K562 (cell line): ENCODE measurements around the gene POLK. TPM values are rescaled to one million over a fixed set of nuclear protein-coding genes. Genes with fewer than 3 reads are reported as not detected.

ENCODE experiments used
- BDP1 ChIP-seq: IDR thresholded peaks from 3 replicates; pipeline ENCODE4 v1.6.1; 2011; ENCODE audit not compliant: insufficient read length, insufficient read depth
- CHD2 ChIP-seq: IDR thresholded peaks from 2 replicates; pipeline ENCODE4 v1.6.1; 2011; ENCODE audit warnings: low read depth, low read length
- DMBX1 ChIP-seq: fragments of 250-450 bp; sonication (Bioruptor Pico); IDR thresholded peaks from 2 replicates; pipeline ENCODE4 v1.8.0; 2022; ENCODE audit warnings: inconsistent platforms, mild to moderate bottlenecking, moderate library complexity, borderline replicate concordance
- GABPB1 ChIP-seq: sonication (generic); formaldehyde crosslinking; IDR thresholded peaks from 2 replicates; pipeline ENCODE4 v1.8.0; 2022; ENCODE audit warnings: mild to moderate bottlenecking, missing genetic modification reagents
- HEY1 ChIP-seq: fragments of 250-450 bp; sonication (Bioruptor Pico); IDR thresholded peaks from 2 replicates; pipeline ENCODE4 v1.5.0; 2020; ENCODE audit warnings: mild to moderate bottlenecking, moderate library complexity, borderline replicate concordance
- HMBOX1 ChIP-seq: sonication (generic); IDR thresholded peaks from 2 replicates; pipeline ENCODE4 v1.6.1; 2016
- NCOA1 ChIP-seq: fragments of 450-650 bp; IDR thresholded peaks from 2 replicates; pipeline ENCODE4 v1.6.1; 2016; ENCODE audit warnings: low read depth
- NRF1 ChIP-seq, 2 experiments: fragments of 450-650 bp; IDR thresholded peaks in 1 of 2; conservative IDR thresholded peaks in 1 of 2; 2 replicates each; pipeline ENCODE4 v1.6.1; 2014; ENCODE audit warnings: mild to moderate bottlenecking in 2 of 2
- POLR3A ChIP-seq: IDR thresholded peaks from 2 replicates; pipeline ENCODE4 v1.6.1; 2011; ENCODE audit warnings: borderline replicate concordance, mild to moderate bottlenecking, moderate library complexity; ENCODE audit not compliant: insufficient read length, insufficient read depth; ENCODE audit errors: extremely low read depth
- POLR3G ChIP-seq: IDR thresholded peaks from 2 replicates; pipeline ENCODE4 v1.6.1; 2011; ENCODE audit not compliant: insufficient read length, insufficient replicate concordance; ENCODE audit errors: extremely low read depth
- RAD51 ChIP-seq: fragments of 450-650 bp; IDR thresholded peaks from 2 replicates; pipeline ENCODE4 v1.7.1; 2016; ENCODE audit warnings: low read depth, mild to moderate bottlenecking, borderline replicate concordance
- SAFB ChIP-seq: fragments of 200-400 bp; formaldehyde crosslinking; IDR thresholded peaks from 2 replicates; pipeline ENCODE4 v1.6.1; 2017; ENCODE audit warnings: low read depth, low read length, borderline replicate concordance
- SIN3B ChIP-seq: fragments of 450-650 bp; IDR thresholded peaks from 2 replicates; pipeline ENCODE4 v1.6.1; 2017; ENCODE audit warnings: low read depth, mild to moderate bottlenecking, moderate library complexity
- SNIP1 ChIP-seq: fragments of 450-650 bp; IDR thresholded peaks from 2 replicates; pipeline ENCODE4 v1.7.1; 2017; ENCODE audit warnings: low read depth, mild to moderate bottlenecking
- TAL1 ChIP-seq: fragments of 450-650 bp; IDR thresholded peaks from 2 replicates; pipeline ENCODE4 v1.6.1; 2016; ENCODE audit warnings: mild to moderate bottlenecking
- ZBTB49 ChIP-seq: sonication (generic); formaldehyde crosslinking; IDR thresholded peaks from 2 replicates; pipeline ENCODE4 v1.8.0; 2022; ENCODE audit warnings: missing genetic modification reagents, mild to moderate bottlenecking, borderline replicate concordance
- ZNF23 ChIP-seq: fragments of 250-450 bp; sonication (Bioruptor Pico); IDR thresholded peaks from 2 replicates; pipeline ENCODE4 v1.4.0; 2020; ENCODE audit warnings: mild to moderate bottlenecking
- ZNF239 ChIP-seq: fragments of 250-450 bp; sonication (Bioruptor Pico); IDR thresholded peaks from 2 replicates; pipeline ENCODE4 v1.4.0; 2020; ENCODE audit warnings: mild to moderate bottlenecking
- ZNF280A ChIP-seq: fragments of 450-650 bp; IDR thresholded peaks from 2 replicates; pipeline ENCODE4 v1.6.1; 2018; ENCODE audit warnings: mild to moderate bottlenecking, low read depth; ENCODE audit not compliant: partially characterized antibody
- ZNF561 ChIP-seq: fragments of 450-650 bp; formaldehyde crosslinking; conservative IDR thresholded peaks from 2 replicates; pipeline ENCODE4 v1.4.0; 2020; ENCODE audit warnings: mild to moderate bottlenecking, moderate library complexity
- ZNF584 ChIP-seq: fragments of 200-800 bp; sonication (Bioruptor generic); IDR thresholded peaks from 2 replicates; pipeline ENCODE4 v1.6.1; 2016; ENCODE audit warnings: low read depth, mild to moderate bottlenecking, missing genetic modification characterization, missing compliant biosample characterization
- polyA plus RNA-seq, 8 experiments: library from polyadenylated mRNA; depleted of rRNA in 4 of 8; stranded (reverse) in 5 of 8; unstranded in 3 of 8; fragments of >200 nt; fragmentation: Nextera tagmentation in 2 of 8; fragmentation: Illumina TruSeq in 1 of 8; extraction: Ambion mirVana in 2 of 8; extraction: Trizol in 1 of 8; gene quantifications; 2 replicates each; pipeline versions ENCODE4 v1.2.1 to v1.2.3, GENCODE V29; 2011 to 2014; ENCODE audit warnings: inconsistent platforms in 1 of 8, missing spikeins in 1 of 8
- total RNA-seq, 7 experiments: library from RNA; depleted of rRNA in 6 of 7; stranded (reverse); fragments of >200 nt in 6 of 7; fragmentation: Illumina TruSeq in 2 of 7; extraction: Trizol in 2 of 7; gene quantifications; 2 replicates each; pipeline versions ENCODE4 v1.2.1 to v1.2.3, GENCODE V29; 2011 to 2021; ENCODE audit warnings: low replicate concordance in 1 of 7
- TF ChIP-seq, protein P1 (sequence below): fragments of 250-450 bp; sonication (Bioruptor Pico); IDR thresholded peaks from 2 replicates; pipeline ENCODE4 v1.8.0; 2022; ENCODE audit warnings: moderate library complexity, mild to moderate bottlenecking, inconsistent platforms

The POLK gene
- total and polyA plus RNA-seq, 9 of the 15 experiments (the other 6 are each of a cell fraction or from before 2014, with no cell fraction given) = 6.1 to 31.6 (median 16.5) TPM

DNA sequence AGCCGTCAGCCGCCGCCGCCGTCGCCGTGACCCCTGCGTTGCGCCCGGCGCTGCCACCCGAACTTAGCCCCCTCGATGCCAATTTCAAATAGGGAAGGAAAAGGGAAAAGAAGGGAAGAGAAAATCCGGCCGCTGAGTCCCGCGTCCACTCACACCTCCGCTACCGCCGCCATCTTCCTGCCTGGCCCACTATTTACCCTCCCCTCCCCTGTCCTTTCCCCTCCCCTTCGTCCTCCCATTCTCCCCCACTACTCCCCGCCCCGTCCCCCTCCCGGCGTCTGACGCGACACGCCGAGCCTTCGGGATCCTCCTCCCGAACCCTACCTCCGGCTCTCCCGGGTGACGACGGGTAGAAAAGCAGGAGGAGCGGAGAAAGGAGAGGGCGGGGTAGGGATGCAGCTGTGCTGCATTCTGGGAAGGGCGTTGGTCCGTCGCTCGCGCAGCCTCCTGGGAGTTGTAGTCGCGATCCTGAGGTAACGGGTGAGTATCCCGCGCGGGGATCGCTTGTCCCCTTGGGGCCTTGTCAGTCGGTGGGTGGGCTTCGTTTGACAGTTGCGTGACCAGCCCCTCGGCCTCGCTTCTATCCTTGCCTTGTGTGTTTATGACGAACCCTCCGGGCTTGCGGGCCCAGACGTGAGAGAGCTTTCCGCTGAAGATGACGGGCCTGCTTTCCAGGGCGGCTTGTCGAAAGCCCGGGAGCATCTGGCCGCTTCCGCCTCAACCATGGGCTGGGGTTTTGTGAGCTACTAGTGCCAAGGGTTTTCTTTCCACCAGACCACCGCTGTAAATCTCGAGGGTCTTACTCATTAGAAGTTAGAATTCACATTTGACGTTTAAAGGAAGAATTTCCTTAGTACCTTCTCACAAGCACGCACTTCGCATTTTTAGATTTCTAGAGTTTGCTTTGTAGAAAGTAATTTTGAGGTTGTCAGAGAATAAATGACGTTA is at the start of gene POLK, which contains the start of gene CERT1 (continued):
- TF ChIP-seq ZNF280A = no peak
- peak; percentile 32; the same call in 1 of the 2 replicates for TF ChIP-seq DMBX1 (CRISPR knock-in tag)
- no peak; the same call in 1 of the 2 replicates for TF ChIP-seq CHD2
- TF ChIP-seq POLR3G = no peak
- TF ChIP-seq HEY1 = no peak
- no peak for TF ChIP-seq ZNF239
- TF ChIP-seq NCOA1 = no peak
- TF ChIP-seq ZNF584 = no peak
- no peak for TF ChIP-seq ZNF561 (CRISPR knock-in tag)
- no peak for TF ChIP-seq POLR3A
- no peak for TF ChIP-seq ZBTB49 (CRISPR knock-in tag)
- no peak for TF ChIP-seq SNIP1
- no peak; the same call in 1 of the 2 replicates for TF ChIP-seq SIN3B
- TF ChIP-seq NRF1 (conservative IDR thresholded peaks at IDR 0.05 in 1 of 2, IDR thresholded peaks at IDR 0.05 in 1 of 2) = peak; percentile 89 to 91
- no peak for TF ChIP-seq BDP1
- TF ChIP-seq RAD51 = no peak
- no peak for TF ChIP-seq TAL1
- TF ChIP-seq GABPB1 = peak; percentile 73
- TF ChIP-seq ZNF23 (CRISPR knock-in tag) = no peak
- 0 out of 2 replicates have a peak, but pooled peaks have one; percentile 2 for TF ChIP-seq HMBOX1
- TF ChIP-seq, protein P1, sequence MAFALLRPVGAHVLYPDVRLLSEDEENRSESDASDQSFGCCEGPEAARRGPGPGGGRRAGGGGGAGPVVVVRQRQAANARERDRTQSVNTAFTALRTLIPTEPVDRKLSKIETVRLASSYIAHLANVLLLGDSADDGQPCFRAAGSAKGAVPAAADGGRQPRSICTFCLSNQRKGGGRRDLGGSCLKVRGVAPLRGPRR (CRISPR knock-in tag) = peak; percentile 45; the same call in 1 of the 2 replicates
- no peak for TF ChIP-seq SAFB
